PC-9 (cell line): ENCODE results near the gene EEA1. TPM values are rescaled to one million over a fixed set of nuclear protein-coding genes. Genes with fewer than 3 reads are reported as not detected.

ENCODE experiments used
- BruUV-seq: library from RNA; stranded (reverse); fragments of 400-500 nt; replicated peaks from 2 replicates; lab custom pipeline; 2021; lab: Mats Ljungman, UMichigan
- CTCF ChIA-PET: fragments of 300-600 bp; sonication (Branson Sonifier 250); formaldehyde crosslinking; loops from one replicate; lab custom pipeline; 2022; ENCODE audit warnings: antibody characterized with exemption; lab: Charles Lee
- POLR2A ChIA-PET: fragments of 300-600 bp; sonication (Branson Sonifier 250); formaldehyde crosslinking; loops from one replicate; lab custom pipeline; 2022; ENCODE audit warnings: antibody characterized with exemption; ENCODE audit not compliant: unreplicated experiment; lab: Charles Lee
- DNase-seq, 2 experiments: peaks; one replicate each; pipeline versions ENCODE4 v3.0.0 to v3.0.0-alpha.2; 2015 to 2022; ENCODE audit warnings: mixed read lengths in 1 of 2
- H2AFZ ChIP-seq: fragments of 200-600 bp; sonication (generic); 2 replicates; pipeline ENCODE4 v1.8.1; 2017; ENCODE audit warnings: antibody characterized with exemption
- H3F3A ChIP-seq: fragments of 200-600 bp; sonication (generic); 2 replicates; pipeline ENCODE4 v1.8.1; 2017; ENCODE audit warnings: antibody characterized with exemption, mild to moderate bottlenecking, low read depth; ENCODE audit not compliant: insufficient read depth
- H3K27ac ChIP-seq: fragments of 200-600 bp; sonication (generic); 2 replicates; pipeline ENCODE4 v1.6.1; 2016; ENCODE audit warnings: mixed run types
- H3K27me3 ChIP-seq: fragments of 200-600 bp; sonication (generic); 2 replicates; pipeline ENCODE4 v1.6.1; 2016; ENCODE audit warnings: low read depth, mixed run types; ENCODE audit not compliant: insufficient read depth
- H3K36me3 ChIP-seq: fragments of 200-600 bp; sonication (generic); 2 replicates; pipeline ENCODE4 v1.6.1; 2016; ENCODE audit warnings: low read depth, mixed run types
- H3K4me1 ChIP-seq: fragments of 200-600 bp; sonication (generic); replicated peaks from 2 replicates; pipeline ENCODE4 v1.6.1; 2016; ENCODE audit warnings: mixed run types; ENCODE audit not compliant: insufficient read depth
- H3K4me2 ChIP-seq: fragments of 200-600 bp; sonication (generic); 2 replicates; pipeline ENCODE4 v1.6.1; 2017; ENCODE audit warnings: mixed run types
- H3K4me3 ChIP-seq: fragments of 200-600 bp; sonication (generic); 2 replicates; pipeline ENCODE4 v1.6.1; 2016; ENCODE audit warnings: mixed run types
- H3K79me2 ChIP-seq: fragments of 200-600 bp; sonication (generic); 2 replicates; pipeline ENCODE4 v1.6.1; 2017; ENCODE audit warnings: low read depth, mixed run types
- H3K9me2 ChIP-seq: fragments of 200-600 bp; sonication (generic); 2 replicates; pipeline ENCODE4 v1.8.1; 2017; ENCODE audit warnings: mild to moderate bottlenecking; ENCODE audit not compliant: insufficient read depth
- H3K9me3 ChIP-seq: fragments of 200-600 bp; sonication (generic); 2 replicates; pipeline ENCODE4 v1.8.1; 2016; ENCODE audit warnings: low read depth; ENCODE audit not compliant: insufficient read depth
- H4K20me1 ChIP-seq: fragments of 200-600 bp; sonication (generic); 2 replicates; pipeline ENCODE4 v1.8.1; 2017; ENCODE audit not compliant: insufficient read depth
- CTCF ChIP-seq: fragments of 200-600 bp; sonication (generic); conservative IDR thresholded peaks from 2 replicates; pipeline ENCODE4 v1.6.1; 2017; ENCODE audit warnings: mixed run types, antibody characterized with exemption, mild to moderate bottlenecking, moderate library complexity
- EZH2 ChIP-seq: fragments of 200-600 bp; sonication (generic); IDR thresholded peaks from 2 replicates; pipeline ENCODE4 v1.8.0; 2017; ENCODE audit warnings: antibody characterized with exemption, low read depth
- intact Hi-C: fragments of 100-400 bp; cut with micrococcal nuclease; formaldehyde crosslinking; loops from one replicate; pipeline ENCODE4 v1.10.0; 2022; ENCODE audit not compliant: unreplicated experiment
- total RNA-seq: library from RNA; stranded (reverse); gene quantifications from 2 replicates; pipeline ENCODE4 v1.2.3, GENCODE V29; 2021

The EEA1 gene
- total RNA-seq, 1 experiment from 2014 or later = 15.7 TPM

DNA sequence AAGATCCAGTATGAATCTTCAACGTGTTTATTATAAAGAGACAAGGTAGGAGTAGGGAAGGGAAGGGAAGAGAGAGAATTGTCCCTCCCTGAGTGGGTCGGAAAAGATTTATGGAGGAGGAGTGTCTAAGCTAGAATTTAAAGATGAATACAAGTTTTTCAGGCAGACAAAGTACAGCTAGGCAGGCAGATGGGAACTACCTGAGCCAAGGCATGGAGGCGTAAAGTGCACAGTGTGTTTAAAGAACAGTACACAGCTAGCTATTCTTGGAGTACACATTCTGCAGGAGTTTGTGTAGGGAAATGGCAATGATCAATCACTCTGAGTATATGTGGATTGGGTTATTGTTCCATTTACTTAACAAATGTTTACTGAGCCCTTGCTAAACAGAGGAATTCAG, 206.2 kb downstream of the EEA1 start:
- no peaks in the 10 kb centered on the region for H3K27me3 ChIP-seq
- no peak for TF ChIP-seq CTCF
- TF ChIP-seq EZH2 = no peak
- no peaks in the 10 kb centered on the region for H3K36me3 ChIP-seq
- POLR2A ChIA-PET = no interaction called here
- peaks cover 5% of the 10 kb centered on the region; the same call in 1 of the 2 replicates for H3K9me3 ChIP-seq
- H2AFZ ChIP-seq = no peak overlapping the region
- H3K4me3 ChIP-seq = no peak overlapping the region
- no peak overlapping the region for H3K27ac ChIP-seq
- H3K79me2 ChIP-seq = no peaks in the 10 kb centered on the region
- DNase-seq = no peak
- H3K4me1 ChIP-seq = no peaks in the 10 kb centered on the region
- intact Hi-C loops = no loop called here
- H4K20me1 ChIP-seq = no peaks in the 10 kb centered on the region
- no peaks in the 10 kb centered on the region for H3F3A ChIP-seq
- no peak overlapping the region for H3K4me2 ChIP-seq
- CTCF ChIA-PET = no interaction called here
- BruUV-seq = no TSS peak
- H3K9me2 ChIP-seq = no peaks in the 10 kb centered on the region

- no peaks in the 10 kb centered on the region for H3K4me1 ChIP-seq
- DNase-seq = no peak
- H3K79me2 ChIP-seq = no peaks in the 10 kb centered on the region
- no peak for TF ChIP-seq CTCF
- TF ChIP-seq EZH2 = no peak
- H3K27me3 ChIP-seq = no peaks in the 10 kb centered on the region
- H3K9me2 ChIP-seq = no peaks in the 10 kb centered on the region
- no peak overlapping the region for H2AFZ ChIP-seq
- H3K4me3 ChIP-seq = no peak overlapping the region
- H3K27ac ChIP-seq = no peak overlapping the region
- intact Hi-C loops = no loop called here
- ChIA-PET CTCF (no interaction called here), POLR2A (no interaction called here)
- no peaks in the 10 kb centered on the region for H3F3A ChIP-seq
- no peaks in the 10 kb centered on the region for H4K20me1 ChIP-seq
- no peaks in the 10 kb centered on the region for H3K36me3 ChIP-seq
- BruUV-seq = no TSS peak
- H3K4me2 ChIP-seq = no peak overlapping the region
- H3K9me3 ChIP-seq = peaks cover 5% of the 10 kb centered on the region; the same call in 1 of the 2 replicates
These were observed 207.4 kb downstream of the EEA1 start for GRCh38 chr12:92721656-92722055.

- no peak overlapping the region for H3K27ac ChIP-seq
- peaks cover 5% of the 10 kb centered on the region; the same call in 1 of the 2 replicates for H3K9me3 ChIP-seq
- H2AFZ ChIP-seq = no peak overlapping the region
- H3K4me3 ChIP-seq = no peak overlapping the region
- ChIA-PET POLR2A (no interaction called here), CTCF (no interaction called here)
- no peaks in the 10 kb centered on the region for H4K20me1 ChIP-seq
- no peaks in the 10 kb centered on the region for H3K9me2 ChIP-seq
- no peaks in the 10 kb centered on the region for H3F3A ChIP-seq
- intact Hi-C loops = no loop called here
- no peaks in the 10 kb centered on the region for H3K27me3 ChIP-seq
- H3K4me1 ChIP-seq = no peaks in the 10 kb centered on the region
- no peaks in the 10 kb centered on the region for H3K36me3 ChIP-seq
- no peaks in the 10 kb centered on the region for H3K79me2 ChIP-seq
- H3K4me2 ChIP-seq = no peak overlapping the region
- no peak for DNase-seq
- BruUV-seq = no TSS peak
- TF ChIP-seq CTCF (no peak), EZH2 (no peak)
These were observed 208.0 kb downstream of the EEA1 start for GRCh38 chr12:92721130-92721529.

Other genes with a start within 250 kb of the EEA1 start
- not detected in 2 replicates for gene PLEKHG7, start 226.3 kb downstream of the EEA1 start, total RNA-seq